ENCODE data around the gene MYLK4. TPM values are rescaled to one million over a fixed set of nuclear protein-coding genes. Genes with fewer than 3 reads are reported as not detected.

The MYLK4 gene
- total RNA-seq, 4 donors from 2014 or later: 2.4 to 46.7 (median 26.9) TPM

DNA sequence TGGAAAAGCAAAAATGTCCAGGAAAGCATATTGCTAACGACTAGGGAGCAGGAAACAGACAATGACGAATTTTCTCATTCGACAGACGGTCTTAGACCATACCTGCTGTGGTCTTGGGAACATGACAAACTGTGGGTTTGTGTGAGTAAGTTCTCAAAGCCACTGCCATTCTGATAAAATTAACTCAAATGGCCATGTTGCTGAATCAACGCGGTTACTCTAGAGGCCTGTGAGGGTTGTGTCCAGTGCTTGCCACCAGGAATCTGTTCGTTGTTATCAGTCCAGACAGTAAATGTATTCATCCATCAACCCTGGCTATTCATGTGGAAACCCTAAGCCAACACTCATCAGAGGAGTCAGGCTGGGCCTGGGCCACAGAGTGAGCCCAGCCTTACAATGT, 124.3 kb downstream of the MYLK4 start:
- no peak for ATAC-seq
- in situ Hi-C loops (cut with MboI; ENCODE audit: low sequenced_read_pairs in 4 of 4) (loop anchor here in 1 of 4 donors (25.0 kb wide), 1 partner anchor 414 kb away; no protein-coding TSS in a partner anchor), intact Hi-C loops (cut with DNase I; ENCODE audit: low total_unique reads) (no loop called here)
- no peak overlapping the region for H3K27ac ChIP-seq
- DNase-seq: no peak
- no peaks in the 10 kb centered on the region for H3K9me3 ChIP-seq
- H3K27me3 ChIP-seq: no peaks in the 10 kb centered on the region
- no peaks in the 10 kb centered on the region for H3K36me3 ChIP-seq
- H3K4me3 ChIP-seq: no peak overlapping the region
- TF ChIP-seq POLR2A (IDR thresholded peaks at IDR 0.05): no peak
- TF ChIP-seq, protein P1, sequence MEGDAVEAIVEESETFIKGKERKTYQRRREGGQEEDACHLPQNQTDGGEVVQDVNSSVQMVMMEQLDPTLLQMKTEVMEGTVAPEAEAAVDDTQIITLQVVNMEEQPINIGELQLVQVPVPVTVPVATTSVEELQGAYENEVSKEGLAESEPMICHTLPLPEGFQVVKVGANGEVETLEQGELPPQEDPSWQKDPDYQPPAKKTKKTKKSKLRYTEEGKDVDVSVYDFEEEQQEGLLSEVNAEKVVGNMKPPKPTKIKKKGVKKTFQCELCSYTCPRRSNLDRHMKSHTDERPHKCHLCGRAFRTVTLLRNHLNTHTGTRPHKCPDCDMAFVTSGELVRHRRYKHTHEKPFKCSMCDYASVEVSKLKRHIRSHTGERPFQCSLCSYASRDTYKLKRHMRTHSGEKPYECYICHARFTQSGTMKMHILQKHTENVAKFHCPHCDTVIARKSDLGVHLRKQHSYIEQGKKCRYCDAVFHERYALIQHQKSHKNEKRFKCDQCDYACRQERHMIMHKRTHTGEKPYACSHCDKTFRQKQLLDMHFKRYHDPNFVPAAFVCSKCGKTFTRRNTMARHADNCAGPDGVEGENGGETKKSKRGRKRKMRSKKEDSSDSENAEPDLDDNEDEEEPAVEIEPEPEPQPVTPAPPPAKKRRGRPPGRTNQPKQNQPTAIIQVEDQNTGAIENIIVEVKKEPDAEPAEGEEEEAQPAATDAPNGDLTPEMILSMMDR (IDR thresholded peaks at IDR 0.05 in 4 of 5, conservative IDR thresholded peaks at IDR 0.05 in 1 of 5): no peak
- H3K4me1 ChIP-seq: no peaks in the 10 kb centered on the region

DNA sequence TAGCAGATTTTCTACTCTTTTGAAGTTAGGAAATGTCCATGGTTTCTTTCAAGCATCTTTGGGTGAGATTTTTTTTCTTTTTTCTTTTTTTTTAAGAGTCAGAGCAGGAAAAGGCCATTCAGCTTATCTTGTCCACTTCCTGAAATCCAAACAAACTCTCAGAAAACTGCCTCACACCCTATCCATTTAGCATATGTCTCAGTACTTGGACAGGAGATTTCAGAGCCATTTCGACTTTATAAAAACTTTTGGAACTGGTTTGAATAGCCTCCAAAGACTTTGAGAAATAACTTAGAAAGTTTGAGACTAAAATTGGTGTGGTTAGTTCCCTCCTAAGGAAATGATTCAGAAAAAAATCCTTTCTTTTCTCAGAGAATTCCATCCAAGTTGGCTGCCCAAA, 125.1 kb downstream of the MYLK4 start:
- ATAC-seq (no peak), DNase-seq (no peak)
- Histone ChIP-seq H3K36me3 (no peaks in the 10 kb centered on the region), H3K4me3 (no peak overlapping the region), H3K4me1 (no peaks in the 10 kb centered on the region), H3K27ac (no peak overlapping the region), H3K27me3 (no peaks in the 10 kb centered on the region), H3K9me3 (no peaks in the 10 kb centered on the region)
- intact Hi-C loops (cut with DNase I; ENCODE audit: low total_unique reads): no loop called here
- no peak for TF ChIP-seq POLR2A (IDR thresholded peaks at IDR 0.05)
- TF ChIP-seq, protein P1 (IDR thresholded peaks at IDR 0.05 in 4 of 5, conservative IDR thresholded peaks at IDR 0.05 in 1 of 5): no peak
- in situ Hi-C loops (cut with MboI; ENCODE audit: low sequenced_read_pairs in 4 of 4): loop anchor here in 1 of 4 donors (25.0 kb wide), 1 partner anchor 413 kb away; no protein-coding TSS in a partner anchor

DNA sequence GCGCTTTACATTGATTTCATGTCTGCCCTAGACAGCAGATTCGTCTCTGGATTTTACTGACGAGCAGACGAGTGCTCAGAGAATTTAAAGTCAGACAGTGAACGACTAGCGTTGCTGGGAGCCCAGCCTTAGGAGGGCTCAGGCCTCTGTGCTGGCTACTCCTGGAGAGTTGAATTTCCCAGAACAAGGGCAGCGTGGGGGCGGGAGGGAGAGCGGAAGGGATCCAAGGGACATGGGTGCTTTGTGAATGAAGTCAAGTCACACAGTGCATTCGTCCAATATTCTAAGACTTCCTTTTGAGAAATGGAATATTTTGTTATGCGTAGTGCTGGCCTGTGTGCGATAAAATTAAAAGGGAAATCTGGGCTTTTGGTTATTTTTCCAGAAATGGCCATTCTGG, 126.5 kb downstream of the MYLK4 start:
- intact Hi-C loops (cut with DNase I; ENCODE audit: low total_unique reads) (no loop called here), in situ Hi-C loops (cut with MboI; ENCODE audit: low sequenced_read_pairs in 4 of 4) (no loop called here)
- Histone ChIP-seq H3K4me1 (no peaks in the 10 kb centered on the region), H3K4me3 (no peak overlapping the region), H3K9me3 (no peaks in the 10 kb centered on the region), H3K27me3 (no peaks in the 10 kb centered on the region), H3K27ac (no peak overlapping the region), H3K36me3 (no peaks in the 10 kb centered on the region)
- DNase-seq (no peak), ATAC-seq (no peak)
- no peak for TF ChIP-seq POLR2A (IDR thresholded peaks at IDR 0.05)
- TF ChIP-seq, protein P1 (IDR thresholded peaks at IDR 0.05 in 4 of 5, conservative IDR thresholded peaks at IDR 0.05 in 1 of 5): no peak

DNA sequence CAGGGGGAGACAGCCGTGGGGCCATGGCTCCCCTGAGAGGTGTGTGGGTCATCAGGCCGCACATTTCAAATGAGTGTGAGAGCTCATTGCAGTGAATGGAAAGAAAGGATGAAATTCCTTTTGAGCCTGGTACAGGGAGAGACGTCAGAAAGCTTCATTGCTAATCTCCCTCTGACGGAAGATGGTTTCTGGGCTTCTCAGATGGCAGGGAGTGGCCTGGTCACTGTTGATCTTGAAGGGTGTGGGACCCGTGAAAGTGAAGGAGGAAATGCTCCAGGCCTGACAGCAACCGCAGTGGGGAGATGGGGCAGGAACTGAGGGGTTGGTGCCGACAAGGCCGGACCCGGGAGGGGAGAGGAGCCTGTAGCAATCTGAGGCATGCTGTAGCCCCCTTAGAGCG, 127.4 kb downstream of the MYLK4 start:
- in situ Hi-C loops (cut with MboI; ENCODE audit: low sequenced_read_pairs in 4 of 4) (no loop called here), intact Hi-C loops (cut with DNase I; ENCODE audit: low total_unique reads) (no loop called here)
- Histone ChIP-seq H3K4me1 (no peaks in the 10 kb centered on the region), H3K27me3 (no peaks in the 10 kb centered on the region), H3K9me3 (no peaks in the 10 kb centered on the region), H3K36me3 (no peaks in the 10 kb centered on the region), H3K27ac (no peak overlapping the region), H3K4me3 (no peak overlapping the region)
- DNase-seq (no peak), ATAC-seq (no peak)
- TF ChIP-seq, protein P1 (IDR thresholded peaks at IDR 0.05 in 4 of 5, conservative IDR thresholded peaks at IDR 0.05 in 1 of 5): no peak
- no peak for TF ChIP-seq POLR2A (IDR thresholded peaks at IDR 0.05)

DNA sequence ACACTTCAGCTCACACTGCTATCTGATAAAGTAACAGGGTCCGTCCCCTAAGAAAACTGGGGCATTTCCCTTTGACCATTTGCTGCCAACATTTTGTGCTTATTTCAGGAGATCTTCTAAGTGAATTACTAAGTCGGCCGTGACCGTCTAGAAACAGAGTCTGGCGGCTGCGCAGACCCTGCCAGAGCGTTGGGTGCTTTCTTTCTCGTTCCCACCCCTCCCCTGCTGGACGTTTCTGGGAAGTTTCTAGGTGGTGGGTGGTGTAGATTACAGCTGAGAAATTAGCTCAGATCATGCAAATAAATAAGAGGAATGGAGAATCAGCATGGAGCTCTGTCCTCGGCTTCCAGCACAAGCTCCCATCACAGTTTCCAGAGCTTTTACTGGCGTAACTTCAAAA, 128.1 kb downstream of the MYLK4 start:
- Histone ChIP-seq H3K4me3 (no peak overlapping the region), H3K9me3 (no peaks in the 10 kb centered on the region), H3K36me3 (no peaks in the 10 kb centered on the region), H3K4me1 (no peaks in the 10 kb centered on the region), H3K27me3 (no peaks in the 10 kb centered on the region), H3K27ac (no peak overlapping the region)
- in situ Hi-C loops (cut with MboI; ENCODE audit: low sequenced_read_pairs in 4 of 4): no loop called here
- ATAC-seq: no peak
- no peak for TF ChIP-seq POLR2A (IDR thresholded peaks at IDR 0.05)
- TF ChIP-seq, protein P1 (IDR thresholded peaks at IDR 0.05 in 4 of 5, conservative IDR thresholded peaks at IDR 0.05 in 1 of 5): no peak
- no peak for DNase-seq
- intact Hi-C loops (cut with DNase I; ENCODE audit: low total_unique reads): no loop called here

Measured in gastrocnemius medialis (tissue), 4 donors.